ENCODE measurements around the gene MTX1.

MTX1 gene

DNA sequence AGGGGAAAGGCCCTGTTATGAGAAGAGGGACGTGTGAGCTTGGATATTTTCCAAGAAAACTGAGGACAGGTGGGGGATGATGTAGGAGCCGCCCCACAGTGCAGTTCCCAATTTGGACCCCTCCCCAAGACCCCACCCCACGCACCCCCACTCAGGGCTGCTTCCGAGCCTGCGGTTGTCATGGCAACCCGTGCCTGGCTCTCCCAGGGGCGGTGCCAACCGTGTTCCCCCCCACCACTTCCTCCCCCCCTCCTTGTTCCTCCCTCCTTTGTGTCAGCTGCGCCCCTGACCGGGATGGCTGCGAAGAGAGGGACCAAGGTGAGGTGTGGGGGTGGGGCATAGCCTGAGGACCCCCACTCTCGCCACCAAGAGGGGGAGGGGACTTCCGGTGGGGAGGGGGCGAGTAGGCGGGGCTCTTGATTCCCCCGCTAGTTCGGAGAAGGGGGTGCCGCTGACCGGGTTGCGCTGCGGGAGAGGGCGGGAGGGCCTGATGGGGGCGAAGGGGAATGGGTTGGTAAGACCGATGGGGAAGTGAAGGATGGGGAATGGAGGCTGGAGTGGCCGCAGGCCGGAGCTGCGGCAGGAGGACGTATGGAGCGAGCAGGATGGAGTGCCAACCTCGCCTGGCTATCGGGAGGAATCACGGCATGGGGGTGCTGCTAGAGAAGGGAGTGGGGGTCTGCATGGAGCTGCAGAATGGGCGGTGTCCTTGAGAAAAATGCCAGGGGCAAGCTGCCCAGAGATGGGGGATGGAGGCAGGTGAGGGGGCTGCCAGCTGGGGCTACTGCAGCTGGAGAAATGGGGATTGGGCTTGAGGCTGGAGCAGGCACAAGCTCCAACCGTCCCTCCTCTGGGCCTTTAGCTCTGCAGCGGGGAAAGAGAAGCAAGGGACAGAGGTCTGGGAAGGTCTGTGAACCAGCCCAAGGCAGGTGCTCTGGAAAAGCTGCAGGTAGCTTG is 33.9 kb upstream of the MTX1 start:
- peak; percentile 52 for DNase-seq

DNA sequence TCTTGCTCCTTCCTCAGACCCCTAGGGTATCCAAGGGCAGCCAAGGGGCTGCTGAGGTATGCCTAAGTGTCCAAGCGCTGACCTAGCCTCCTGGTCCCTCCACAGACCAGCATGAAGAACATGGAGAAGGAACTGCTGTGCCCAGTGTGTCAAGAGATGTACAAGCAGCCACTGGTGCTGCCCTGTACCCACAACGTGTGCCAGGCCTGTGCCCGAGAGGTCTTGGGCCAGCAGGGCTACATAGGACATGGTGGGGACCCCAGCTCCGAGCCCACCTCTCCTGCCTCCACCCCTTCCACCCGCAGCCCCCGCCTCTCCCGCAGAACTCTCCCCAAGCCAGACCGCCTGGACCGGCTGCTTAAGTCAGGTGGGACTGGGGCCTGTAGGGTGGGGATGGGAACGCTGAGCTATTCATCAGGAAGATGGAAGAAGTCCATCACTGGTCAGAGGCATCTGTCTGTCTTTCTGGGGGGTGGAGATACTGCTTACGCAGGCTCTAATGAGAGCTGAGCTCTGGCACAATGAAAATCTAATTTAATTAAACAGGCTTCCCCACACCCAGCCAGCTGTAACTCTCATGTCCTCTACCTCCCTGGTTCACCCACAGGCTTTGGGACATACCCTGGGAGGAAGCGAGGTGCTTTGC is 33.1 kb upstream of the MTX1 start:
- DNase-seq, result no peak

DNA sequence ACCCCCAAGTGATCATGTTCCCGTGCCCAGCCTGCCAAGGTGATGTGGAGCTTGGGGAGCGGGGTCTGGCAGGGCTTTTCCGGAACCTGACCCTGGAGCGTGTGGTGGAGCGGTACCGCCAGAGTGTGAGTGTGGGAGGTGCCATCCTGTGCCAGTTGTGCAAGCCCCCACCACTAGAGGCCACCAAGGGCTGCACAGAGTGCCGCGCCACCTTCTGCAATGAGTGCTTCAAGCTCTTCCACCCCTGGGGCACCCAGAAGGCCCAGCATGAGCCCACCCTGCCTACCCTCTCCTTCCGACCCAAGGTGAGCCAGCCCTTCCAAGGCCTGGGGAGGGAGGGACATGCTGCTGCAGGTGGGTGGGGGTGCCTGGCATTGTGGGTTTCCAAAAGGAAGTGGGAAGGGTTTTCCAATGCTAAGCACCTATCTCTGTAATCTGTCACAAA is 32.5 kb upstream of the MTX1 start:
- DNase-seq, result no peak

DNA sequence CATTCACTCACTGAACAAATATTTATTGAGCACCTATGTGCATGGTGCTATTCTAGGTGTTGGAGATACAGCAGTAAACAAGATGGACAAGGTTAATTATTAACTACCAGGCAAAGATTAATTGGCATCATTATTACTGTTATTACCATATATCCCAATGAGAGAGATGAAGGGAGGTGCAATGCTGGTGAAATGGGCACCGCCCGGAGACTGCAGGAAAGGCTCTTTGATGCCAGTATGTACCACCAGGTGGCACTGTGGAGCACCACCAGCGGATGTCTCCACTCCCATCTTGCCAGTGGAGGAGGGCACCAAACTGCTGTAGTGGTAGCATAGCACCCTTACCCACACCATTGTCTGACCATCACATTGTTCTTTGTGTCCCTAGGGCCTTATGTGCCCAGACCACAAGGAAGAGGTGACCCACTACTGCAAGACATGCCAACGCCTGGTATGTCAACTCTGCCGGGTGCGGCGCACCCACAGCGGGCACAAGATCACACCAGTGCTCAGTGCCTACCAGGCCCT is 31.9 kb upstream of the MTX1 start:
- peak; percentile 86 for DNase-seq

DNA sequence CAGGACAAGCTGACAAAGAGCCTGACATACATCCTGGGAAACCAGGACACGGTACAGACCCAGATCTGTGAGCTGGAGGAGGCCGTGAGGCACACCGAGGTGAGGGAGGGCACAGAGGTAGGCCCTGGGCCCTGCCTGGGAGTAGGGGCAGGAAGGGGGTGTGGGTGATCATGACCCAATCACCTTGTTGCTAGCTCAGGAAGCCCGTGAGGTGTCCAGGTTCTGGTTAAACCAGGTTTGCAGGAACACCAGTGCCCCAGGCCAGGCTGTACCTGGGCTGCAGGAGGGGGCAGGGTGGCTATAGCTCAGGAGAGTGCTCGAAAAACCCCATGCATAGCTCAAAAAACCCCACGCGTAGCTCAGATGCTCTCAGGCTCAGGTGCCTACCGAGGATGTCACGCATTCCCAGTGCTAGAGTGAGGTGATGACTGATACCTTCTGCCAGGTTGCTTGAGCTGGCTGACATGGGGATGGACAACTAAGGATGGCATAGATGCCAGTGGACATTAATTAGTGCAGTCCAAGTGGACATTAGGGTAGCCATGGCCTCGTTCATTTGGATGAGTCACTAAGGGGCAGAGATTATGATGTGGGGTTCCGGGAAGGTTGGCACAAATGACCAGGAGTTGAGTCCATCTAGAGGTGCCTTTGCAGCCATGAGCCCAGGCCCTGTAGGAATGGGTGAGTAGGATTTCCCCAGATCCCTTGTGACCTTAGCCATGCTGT is 31.1 kb upstream of the MTX1 start:
- DNase-seq, result no peak

DNA sequence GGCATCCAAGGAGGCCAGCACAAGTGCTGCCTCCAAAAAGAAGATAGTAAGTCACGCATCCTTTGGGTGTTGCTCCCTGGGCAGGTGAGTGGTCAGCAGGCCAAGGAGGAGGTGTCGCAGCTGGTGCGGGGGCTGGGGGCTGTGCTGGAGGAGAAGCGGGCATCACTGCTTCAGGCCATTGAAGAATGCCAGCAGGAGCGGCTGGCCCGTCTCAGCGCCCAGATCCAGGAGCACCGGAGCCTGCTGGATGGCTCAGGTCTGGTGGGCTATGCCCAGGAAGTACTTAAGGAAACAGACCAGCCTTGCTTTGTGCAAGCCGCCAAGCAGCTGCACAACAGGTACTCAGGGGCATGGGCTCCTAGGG is 30.6 kb upstream of the MTX1 start:
- DNase-seq, result no peak

DNA sequence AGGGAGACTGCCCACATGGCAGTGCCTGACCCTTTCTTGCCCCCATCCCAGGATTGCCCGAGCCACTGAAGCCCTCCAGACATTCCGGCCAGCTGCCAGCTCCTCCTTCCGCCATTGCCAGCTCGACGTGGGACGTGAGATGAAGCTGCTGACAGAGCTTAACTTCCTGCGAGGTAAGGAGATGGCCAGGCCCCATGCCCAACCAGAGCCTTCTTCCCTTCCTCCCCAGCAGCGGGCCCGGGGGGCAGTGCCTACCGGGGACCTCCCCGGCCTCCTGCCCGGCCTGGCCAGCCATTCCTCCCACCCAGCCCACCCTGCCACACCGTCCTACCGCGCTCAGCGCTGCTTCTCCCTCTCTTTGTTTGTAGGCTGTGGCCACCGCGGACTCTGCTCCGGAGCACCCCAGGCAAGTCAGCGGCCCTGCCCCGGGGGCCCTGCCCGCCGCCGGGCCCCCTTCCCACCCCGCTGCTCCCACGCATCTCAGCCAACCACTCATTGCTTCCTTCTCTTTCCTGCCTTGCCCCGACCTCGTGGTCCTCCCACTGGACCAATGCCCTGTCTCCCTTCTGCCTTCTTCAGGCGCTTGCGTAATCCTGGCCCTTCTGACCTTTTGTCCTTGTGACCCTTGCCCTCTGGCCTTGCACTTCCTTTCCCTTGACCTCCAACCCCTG is 29.9 kb upstream of the MTX1 start:
- no peak for DNase-seq

DNA sequence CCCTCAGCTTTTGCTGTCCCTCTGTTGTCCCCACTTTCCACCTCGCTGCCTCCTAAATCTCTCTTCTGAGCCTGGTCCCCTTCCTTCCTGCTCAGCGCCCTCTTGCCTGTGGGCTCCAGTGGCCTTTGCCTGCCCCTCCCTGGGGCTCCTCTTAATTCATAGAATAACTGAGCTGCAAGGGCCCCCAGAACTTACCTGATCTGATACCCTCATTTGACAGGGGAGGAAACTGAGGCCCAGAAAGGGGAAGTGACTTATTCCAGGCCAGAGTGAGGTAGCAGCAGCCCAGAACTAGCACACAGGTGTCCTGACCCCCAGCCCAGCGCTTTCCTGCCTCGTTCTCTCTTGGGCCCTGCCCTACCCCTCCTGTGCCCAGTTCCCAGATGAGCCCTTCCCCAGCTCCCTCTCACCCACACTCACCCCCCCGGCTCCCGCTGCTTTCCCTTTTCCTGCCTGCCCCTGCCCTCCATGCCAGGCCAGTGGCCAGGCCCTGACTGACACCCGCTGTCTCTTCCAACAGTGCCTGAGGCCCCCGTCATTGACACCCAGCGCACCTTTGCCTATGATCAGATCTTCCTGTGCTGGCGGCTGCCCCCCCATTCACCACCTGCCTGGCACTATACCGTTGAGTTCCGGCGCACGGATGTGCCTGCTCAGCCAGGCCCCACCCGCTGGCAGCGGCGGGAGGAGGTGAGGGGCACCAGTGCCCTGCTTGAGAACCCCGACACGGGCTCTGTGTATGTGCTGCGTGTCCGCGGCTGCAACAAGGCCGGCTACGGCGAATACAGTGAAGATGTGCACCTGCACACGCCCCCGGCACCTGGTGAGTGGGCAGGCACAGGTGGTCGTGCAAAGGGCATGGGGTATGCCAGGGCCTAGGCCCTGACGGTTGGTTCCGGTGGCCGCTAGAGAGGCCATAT is 29.1 kb upstream of the MTX1 start:
- no peak for DNase-seq

DNA sequence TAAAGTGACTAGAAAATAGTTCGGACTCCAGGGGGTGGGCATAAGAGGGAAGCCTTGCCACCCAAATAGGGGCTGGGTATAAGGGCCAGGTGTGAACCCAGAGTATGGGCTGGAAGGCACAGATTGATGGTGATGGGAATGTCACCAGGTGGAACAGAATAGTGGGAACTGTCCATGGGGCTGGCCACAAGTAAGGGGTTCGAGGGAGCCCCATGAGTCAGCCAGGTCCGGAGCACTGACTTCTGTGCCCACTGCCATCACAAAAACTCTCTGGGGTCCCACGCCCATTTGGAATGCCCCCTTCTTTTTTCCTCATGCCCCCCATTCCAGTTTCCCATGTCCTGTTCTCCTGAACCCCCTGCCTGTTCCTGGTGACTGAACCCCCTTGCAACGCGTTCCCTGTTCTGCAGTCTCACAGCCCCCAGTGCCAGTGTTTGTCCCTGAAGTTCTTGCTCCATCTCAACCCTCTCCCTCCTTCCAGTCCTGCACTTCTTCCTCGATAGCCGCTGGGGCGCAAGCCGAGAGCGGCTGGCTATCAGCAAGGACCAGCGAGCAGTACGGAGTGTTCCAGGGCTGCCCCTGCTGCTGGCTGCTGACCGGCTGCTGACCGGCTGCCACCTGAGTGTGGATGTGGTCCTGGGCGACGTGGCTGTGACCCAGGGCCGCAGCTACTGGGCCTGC is 27.0 kb upstream of the MTX1 start:
- no peak for DNase-seq

DNA sequence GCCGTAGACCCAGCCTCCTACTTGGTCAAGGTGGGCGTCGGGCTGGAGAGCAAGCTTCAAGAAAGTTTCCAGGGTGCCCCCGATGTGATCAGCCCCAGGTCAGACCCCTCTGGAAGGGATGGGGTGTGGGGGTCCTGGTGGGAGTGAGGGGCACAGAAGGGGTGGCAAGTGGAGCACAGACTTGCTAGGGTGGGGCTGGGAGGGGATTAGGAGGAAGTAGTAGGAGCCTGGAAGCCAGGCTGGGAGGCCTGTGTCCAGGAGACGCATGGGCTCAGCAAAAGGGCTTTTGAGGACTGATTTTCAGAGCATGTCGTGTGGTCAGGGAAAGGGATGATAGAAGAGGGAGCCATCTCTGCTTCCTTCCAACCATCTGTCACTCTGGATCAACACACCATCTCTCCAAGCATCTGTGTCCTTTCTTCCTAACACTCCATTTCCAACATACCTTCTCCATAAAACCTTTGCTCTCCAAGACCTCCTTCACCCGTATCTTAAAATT is 26.4 kb upstream of the MTX1 start:
- no peak for DNase-seq

DNA sequence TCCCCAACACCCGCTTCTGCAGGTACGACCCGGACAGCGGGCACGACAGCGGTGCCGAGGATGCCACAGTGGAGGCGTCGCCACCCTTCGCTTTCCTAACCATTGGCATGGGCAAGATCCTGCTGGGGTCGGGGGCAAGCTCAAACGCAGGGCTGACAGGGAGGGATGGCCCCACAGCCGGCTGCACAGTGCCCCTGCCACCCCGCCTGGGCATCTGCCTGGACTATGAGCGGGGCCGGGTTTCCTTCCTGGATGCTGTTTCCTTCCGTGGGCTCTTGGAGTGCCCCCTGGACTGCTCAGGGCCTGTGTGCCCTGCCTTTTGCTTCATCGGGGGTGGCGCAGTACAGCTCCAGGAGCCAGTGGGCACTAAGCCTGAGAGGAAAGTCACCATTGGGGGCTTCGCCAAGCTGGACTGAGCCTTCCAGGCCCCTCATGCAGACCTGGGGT is 24.7 kb upstream of the MTX1 start:
- DNase-seq, result no peak

DNA sequence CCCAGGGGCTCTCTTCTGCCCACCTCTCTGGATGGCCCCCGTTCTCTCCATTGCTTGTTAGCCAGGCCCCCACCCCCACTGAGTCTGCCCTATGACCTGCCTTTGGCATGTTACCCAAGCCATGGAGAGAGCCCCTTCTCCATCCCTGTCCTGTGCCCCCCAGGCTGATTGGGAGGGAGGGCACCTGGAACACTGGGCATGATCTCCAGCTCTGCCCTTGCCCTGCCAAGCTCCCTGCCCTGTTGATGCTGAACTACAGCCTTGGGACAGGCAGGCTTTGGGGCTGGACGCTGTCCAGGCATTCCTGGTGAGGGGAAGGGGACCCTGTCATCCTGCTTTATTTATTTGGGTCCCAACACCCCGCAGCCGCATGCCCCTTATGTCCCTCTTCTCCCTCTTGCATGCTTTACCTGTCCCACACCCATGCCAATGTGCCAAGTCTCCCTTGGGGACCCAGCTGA is 24.1 kb upstream of the MTX1 start:
- DNase-seq, result no peak

DNA sequence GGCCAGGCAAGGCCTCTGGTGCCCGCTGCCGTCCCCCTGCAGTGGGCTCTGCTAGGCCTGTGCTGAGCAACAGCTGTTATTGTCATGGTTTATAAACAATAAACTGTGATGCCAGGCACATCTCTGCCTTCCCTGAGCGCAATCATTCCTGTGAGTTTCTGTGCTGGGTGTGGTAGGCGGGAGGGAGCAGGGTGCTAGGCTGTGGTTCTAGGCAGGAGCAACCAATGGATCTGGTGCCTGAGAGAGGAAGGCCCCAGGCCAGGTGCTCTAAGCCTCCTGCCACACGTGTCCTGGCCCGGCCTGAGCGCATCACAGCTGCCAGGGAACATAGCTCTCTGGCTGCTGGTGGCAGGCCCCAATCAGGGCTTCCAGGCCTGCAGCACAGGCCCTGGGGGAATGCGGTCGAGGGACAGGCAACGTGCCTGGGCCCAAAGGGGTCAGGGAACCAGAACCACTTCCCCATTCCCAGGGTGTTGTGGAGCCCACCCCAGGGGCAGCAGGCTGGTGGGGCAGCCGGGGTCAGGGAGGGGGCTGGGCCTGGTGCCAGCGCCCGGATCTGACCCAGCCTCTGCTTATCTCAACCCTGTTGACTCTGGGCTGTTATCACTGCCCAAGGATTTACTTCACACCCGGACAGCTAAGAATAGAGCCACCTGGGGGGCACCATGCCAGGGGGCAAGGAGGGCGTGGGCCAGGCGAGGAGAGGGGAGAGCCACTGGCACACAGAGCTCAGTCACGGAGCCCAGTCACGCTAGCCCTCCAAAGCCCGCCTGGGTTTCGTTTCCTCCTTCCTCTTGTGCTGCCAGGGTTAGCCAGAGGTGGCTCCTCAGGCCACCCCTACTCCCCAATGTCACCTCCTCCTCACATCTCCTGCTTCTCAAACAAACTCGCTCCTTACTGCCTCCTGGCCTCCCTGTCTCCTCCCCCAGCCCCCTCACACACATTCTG is 23.4 kb upstream of the MTX1 start:
- DNase-seq, result no peak

DNA sequence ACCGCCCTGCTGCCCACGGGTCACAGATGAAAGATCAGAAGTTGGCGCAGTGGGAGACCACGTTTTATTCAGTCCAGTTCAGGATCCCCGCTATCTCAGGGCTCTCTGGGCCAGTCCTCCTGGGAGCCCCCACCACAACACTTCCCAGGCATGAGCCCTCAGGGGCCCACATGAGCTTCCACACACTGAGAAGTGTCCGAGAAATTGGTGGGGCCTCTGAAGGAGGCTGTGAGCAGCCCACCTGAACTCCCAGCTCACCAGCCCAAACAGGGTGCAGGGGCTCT is 22.8 kb upstream of the MTX1 start:
- DNase-seq, result no peak

DNA sequence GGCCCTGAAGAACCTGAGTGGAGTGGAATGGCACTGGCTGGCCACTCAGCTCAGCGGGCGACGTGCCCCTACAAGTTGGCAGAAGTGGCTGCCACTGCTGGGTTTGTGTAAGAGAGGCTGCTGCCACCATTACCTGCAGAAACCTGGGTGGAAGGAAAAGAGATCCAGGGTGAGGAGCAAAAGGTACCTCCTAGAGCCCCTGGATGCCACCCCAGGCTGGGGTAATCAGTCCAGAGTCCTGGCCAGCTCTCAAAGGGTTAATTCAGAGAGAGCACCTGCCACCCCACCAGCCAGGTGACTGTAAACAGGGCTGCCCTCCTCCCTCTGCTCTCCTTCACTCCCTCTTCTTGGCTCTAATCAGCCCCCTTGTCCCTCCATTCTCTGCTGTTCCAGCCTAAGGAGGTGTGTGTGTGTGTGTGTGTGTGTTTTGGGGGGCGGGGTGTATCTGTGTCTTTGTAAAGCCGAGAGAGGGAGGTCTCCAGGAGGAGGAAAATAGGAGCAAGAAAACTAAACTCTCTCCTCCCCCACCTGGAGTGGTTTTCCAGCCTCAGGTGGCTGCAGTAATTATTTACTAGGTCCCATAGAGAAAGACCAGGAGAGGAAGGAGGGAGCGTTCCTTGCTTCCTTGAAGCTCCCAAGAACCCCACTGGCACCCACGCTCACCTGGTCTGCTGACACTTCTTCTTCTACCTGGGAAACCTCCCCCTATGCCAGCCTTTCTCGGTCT is 22.3 kb upstream of the MTX1 start:
- DNase-seq, result no peak

DNA sequence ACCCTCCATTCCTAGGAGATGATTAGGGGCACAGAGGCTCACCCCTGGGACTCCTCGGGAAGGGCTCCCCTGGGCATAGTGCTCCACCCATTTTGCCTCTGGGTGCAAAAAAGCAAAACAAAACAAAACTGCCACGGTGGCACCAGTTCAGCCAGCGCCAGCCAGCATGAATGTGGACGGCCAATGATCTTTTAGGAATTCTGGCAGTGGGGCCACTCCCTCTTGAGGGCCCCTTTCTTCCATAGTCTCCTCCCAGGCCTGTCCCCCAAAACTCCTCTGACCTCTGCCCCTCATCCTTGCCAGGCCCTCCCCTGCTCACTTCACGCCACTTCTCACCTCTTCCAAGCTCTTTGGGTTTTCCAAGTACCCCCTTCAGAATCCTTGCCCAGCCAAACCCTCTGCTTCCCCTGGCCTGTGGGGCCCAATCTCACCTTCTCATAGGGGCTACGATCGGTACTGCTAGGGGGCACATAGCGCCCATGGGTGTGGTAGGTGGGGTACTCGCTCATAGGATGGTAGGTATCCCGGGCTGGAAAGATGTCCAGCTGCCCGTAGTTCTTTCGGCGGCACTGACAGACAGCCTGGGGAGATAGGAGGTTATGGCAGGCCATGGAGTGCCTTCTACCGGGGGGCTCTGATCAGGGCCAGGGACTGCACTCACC is 21.6 kb upstream of the MTX1 start:
- no peak for DNase-seq

DNA sequence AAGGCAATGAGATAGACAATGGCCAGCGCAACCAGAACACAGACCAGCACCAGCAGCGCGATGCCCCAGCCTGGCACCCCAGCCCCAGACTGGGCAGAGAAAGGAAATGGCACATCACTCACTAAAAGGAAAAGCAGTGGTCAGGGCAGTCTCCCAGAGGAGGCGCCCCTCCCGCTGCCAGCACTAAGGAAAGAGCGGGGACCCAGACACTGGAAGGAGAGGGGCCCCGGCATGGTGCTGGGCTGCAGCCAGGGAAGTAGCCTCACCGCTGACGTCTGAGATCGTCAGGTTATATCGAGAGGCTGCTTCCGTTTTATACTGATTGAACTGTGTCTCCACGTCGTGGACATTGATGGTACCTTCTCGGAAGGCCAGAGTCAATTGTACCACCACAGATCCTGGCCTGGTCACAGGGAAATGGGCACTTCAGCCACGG is 21.0 kb upstream of the MTX1 start:
- no peak for DNase-seq

DNA sequence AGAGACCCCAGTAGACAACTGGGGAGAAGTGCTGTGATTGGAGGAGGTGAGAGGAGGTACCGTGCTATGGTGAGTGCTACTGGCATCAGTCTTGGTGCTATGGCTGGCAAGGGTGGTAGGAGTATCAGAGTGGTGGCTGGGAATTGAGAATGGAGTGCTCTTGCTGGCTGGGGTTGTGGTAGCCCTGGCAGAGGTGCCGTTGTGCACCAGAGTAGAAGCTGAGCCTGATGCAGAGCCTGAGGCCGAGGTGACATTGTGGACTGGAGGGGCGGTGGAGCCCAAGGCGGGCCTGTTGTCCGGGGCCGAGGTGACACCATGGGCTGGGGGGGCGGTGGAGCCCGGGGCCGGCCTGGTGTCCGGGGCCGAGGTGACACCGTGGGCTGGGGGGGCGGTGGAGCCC is 20.2 kb upstream of the MTX1 start:
- DNase-seq, result no peak
